Activated CD8-positive, alpha-beta memory T cell treated with anti-CD3 and anti-CD28 coated beads for 36 hours (primary cell): ENCODE measurements around the gene DGCR2. TPM values are rescaled to one million over a fixed set of nuclear protein-coding genes. Genes with fewer than 3 reads are reported as not detected.
"Not testable (repeated sequence)": the region's sequence is repeated elsewhere in the genome, so short reads cannot be mapped to it uniquely, and the experiment has no call there.

Experiments used
- CTCF ChIA-PET: fragments of 350-600 bp; sonication (Branson Sonifier 250); formaldehyde crosslinking; loops from one replicate; lab custom pipeline; 2021; ENCODE audit warnings: antibody characterized with exemption; lab: Charles Lee
- POLR2A ChIA-PET: fragments of 350-600 bp; sonication (Branson Sonifier 250); formaldehyde crosslinking; loops from one replicate; lab custom pipeline; 2021; ENCODE audit warnings: antibody characterized with exemption; lab: Charles Lee
- total RNA-seq, 2 experiments: library from RNA; stranded (reverse); gene quantifications; one replicate each; pipeline ENCODE4 v1.2.3, GENCODE V29; 2021

Gene DGCR2
- 10 to 100 TPM; 23.7 to 25.0 TPM for total RNA-seq

DNA sequence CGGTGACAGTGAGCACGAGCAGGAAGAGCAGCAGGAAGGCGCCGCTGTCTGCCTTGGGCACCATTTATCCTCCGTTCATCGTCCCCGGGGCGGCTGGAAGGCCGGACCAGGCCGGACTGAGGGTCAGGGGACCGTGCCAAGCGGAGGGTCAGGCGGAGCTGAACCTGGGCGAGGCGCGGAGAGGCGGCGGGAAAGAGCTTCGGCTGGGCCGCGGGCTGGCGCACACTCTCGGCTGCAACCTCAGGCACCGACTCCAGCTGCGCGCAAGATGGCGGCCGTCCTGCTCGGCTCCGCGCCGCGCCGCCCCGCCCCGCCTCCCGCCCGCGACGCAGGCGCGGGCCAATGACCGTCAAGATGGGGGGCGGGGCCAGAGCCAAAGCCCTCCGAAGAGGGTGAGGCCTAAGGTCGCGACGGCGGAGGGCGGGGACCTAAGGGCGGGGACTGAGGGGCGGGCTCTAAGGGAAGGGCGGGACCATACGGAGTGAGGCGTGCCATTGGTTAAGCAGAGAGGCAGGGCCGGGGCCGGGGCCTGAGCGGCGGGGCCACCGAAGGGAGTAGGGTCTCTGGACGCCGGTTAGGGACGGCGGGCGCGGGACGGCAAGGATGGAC is at the start of gene DGCR2:
DGCR2 (minus strand) TSS at position 270 of the 609 bp plus-strand sequence; CDS start at position 64, 206 bp downstream.
- CTCF ChIA-PET = interaction anchor here (1.6 kb wide), 1 partner anchor 166 kb away, joined by 3 read pairs; no protein-coding TSS in a partner anchor
- POLR2A ChIA-PET = interaction anchor here (0.6 to 1.8 kb wide), 5 partner anchors 10 to 51 kb away, joined by 3 to 6 read pairs (median 5); partner anchors contain the start of gene ESS2

- POLR2A ChIA-PET = no interaction called here
- CTCF ChIA-PET = no interaction called here
Measured at GRCh38 chr22:19169947-19170318, 47.7 kb upstream of the DGCR2 start.

DNA sequence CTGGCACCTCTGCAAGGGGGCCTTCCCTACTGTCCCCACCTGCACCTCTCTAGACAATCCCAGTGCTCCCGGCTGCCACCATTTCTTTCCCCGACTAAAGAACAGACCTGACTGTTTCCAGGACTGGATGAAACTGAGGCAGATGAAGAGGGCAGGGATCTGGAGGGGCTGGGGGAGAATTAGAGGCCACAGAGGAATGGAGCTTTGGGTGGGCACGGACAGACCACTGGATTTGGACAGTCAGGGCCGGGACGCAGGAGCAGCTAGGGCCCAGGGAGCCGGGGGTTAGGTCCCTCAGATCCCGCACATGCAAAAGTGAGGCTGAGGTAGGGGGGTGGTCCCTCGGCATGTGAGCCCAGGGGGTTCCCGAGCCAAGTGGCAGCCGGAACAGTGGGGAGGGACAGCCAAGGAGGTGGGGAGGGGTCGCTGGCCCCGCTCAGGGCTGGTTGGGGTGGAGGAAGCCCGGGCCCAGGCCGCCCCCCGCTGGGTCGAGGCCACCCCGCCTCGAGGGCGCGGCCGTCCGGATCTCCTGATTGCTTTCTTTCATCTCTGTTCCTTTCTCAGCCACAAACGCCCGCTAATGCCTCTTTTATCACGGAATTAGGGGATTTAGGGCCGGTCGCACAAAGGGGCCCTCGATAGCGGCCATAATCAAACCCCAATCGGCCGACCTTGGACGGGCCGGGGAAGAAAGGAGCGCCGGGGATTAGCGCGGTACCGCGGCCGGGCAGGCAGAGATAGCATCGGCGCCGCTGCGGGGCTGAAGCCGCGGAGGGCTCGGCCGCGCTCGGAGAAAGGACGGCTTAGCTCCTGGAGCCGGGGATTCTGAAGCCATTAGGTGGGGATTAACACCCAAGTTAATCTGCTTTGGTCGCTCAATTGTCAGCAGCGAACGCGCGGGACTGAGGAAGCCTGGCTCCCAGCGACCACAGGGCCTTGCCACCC is 47.1 kb upstream of the DGCR2 start:
- ChIA-PET POLR2A (no interaction called here), CTCF (interaction anchor here (0.6 to 1.2 kb wide), 2 partner anchors 25 to 221 kb away, joined by 3 to 4 read pairs; partner anchors contain the start of gene ESS2)

- CTCF ChIA-PET = interaction anchor here (0.6 to 1.2 kb wide), 2 partner anchors 24 to 93 kb away, joined by 4 read pairs; partner anchors contain the start of gene ESS2
- POLR2A ChIA-PET = no interaction called here
Measured at GRCh38 chr22:19168088-19168890, 46.1 kb upstream of the DGCR2 start.

- ChIA-PET CTCF (interaction anchor here (0.6 kb wide), 1 partner anchor 94 kb away, joined by 4 read pairs; no protein-coding TSS in a partner anchor), POLR2A (no interaction called here)
Measured at GRCh38 chr22:19167106-19167869, 45.1 kb upstream of the DGCR2 start.

GRCh38 chr22:19166421-19166820 is 44.2 kb upstream of the DGCR2 start:
- POLR2A ChIA-PET = no interaction called here
- CTCF ChIA-PET = no interaction called here

- CTCF ChIA-PET = no interaction called here
Measured at GRCh38 chr22:19164425-19164824, 42.2 kb upstream of the DGCR2 start.

DNA sequence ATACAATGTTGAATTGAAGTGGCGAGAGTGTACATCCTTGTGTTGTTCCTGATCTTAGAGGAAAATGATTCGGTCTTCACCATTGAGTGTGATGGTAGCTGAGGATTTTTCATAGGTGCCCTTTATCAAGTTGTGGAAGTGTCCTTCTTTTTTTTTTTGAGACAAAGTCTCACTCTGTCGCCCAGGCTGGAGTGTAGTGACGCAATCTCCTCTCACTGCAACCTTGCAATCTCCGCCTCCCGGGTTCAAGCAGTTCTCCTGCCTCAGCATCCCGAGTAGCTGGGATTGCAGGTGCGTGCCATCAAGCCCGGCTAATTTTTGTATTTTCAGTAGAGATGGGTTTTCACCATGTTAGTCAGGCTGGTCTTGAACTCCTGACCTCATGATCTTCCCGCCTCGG is 36.4 kb upstream of the DGCR2 start:
- POLR2A ChIA-PET = not testable (repeated sequence)

More at GRCh38 chr22:19164425-19164824, 42.2 kb upstream of the DGCR2 start:
- POLR2A ChIA-PET = no interaction called here

GRCh38 chr22:19156109-19156508 is 33.9 kb upstream of the DGCR2 start:
- ChIA-PET CTCF (interaction anchor here (1.5 kb wide), 1 partner anchor 11 kb away, joined by 4 read pairs; the partner anchor contains the start of gene ESS2), POLR2A (interaction anchor here (0.6 kb wide), 1 partner anchor 10 kb away, joined by 4 read pairs; no protein-coding TSS in a partner anchor)

More for the DNA sequence above, 36.4 kb upstream of the DGCR2 start:
- CTCF ChIA-PET = interaction anchor here (1.3 kb wide), 1 partner anchor 11 kb away, joined by 3 read pairs; no protein-coding TSS in a partner anchor

DNA sequence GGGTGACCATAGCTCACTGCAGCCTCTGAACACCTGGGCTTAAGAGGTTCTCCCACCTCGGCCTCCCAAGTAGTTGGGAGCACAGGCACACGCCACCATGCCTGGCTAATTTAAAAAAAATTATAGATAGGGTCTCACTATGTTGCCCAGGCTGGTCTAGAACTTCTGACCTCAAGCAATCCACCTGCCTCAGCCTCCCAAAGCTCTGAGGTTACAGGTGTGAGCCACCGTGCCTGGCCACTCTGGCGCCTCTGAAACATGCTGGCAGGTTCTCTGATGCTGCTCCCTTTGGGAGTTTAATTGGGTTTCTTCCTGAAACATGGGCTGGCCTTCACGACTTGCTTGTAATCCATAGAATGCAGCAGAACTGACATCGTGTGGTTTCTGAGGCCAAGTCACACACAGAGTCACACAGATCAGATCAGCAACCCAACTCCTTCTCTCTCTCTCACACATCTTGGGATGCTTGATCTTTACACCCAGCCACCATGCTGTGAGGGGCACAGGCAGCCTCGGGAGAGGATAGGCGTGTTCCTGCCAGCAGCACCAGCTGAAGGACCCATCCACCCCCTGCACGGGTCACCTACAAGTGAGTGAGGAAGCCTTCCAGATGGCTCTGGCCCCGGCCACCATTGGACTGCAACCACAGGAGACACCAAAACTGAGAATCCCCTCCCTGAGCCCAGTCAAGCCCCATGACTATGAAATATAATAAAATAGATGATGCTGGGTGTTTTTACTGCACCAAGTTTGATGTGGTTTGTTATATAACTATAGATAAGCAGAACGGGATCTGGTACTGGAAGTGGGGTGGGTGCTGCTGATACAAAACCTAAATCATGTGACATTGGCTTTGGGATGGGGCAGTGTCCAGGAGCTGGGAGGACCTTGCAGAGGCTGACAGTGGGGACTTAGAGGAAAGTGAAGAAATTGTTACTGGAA is 31.0 kb upstream of the DGCR2 start:
- POLR2A ChIA-PET = interaction anchor here (0.6 to 0.8 kb wide), 2 partner anchors 9 to 566 kb away, joined by 4 to 5 read pairs; no protein-coding TSS in a partner anchor
- CTCF ChIA-PET = interaction anchor here (0.7 kb wide), 1 partner anchor 10 kb away, joined by 5 read pairs; no protein-coding TSS in a partner anchor

DNA sequence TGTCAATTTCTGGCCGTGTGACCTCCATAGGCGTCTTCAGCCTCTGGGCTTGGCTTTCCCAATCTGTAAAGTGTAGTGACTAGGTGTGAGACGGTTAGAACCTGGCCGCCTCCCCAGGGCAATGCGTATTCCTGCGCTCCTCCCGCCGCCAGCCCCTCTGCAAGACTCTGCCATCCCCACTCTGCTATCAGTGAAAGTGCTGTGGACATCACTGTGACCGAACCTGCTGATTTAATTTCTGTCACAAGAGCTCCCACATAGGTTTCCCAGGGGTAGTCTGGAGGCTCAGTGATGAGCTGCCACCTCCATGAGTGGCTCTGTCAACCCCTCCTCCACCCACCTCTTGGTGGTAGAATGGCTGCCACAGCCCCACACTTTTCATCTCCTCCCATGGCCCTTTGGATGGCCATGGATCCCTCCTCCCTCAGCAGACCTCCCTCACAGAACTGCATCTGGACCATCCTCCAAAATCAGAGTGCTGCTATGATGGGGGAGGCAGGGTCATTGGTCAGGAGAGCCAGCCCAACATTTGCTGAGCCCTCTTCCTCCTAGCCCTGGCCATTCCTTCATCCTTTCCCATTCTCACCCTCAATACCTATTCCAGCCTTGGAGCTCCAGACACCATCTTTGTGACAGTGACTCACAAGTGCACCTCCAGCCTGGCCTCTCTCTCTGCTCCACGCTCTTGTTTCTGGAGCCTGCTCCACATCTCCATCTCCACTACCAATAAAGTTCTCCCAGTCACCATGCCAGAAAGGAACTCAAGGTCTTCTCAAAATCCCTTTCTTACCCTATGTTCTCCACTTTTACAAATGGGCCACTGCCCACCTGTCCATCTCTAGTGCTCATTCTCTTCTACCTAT is 29.3 kb upstream of the DGCR2 start:
- CTCF ChIA-PET = interaction anchor here (0.7 kb wide), 2 partner anchors 116 to 421 kb away, joined by 4 to 6 read pairs; no protein-coding TSS in a partner anchor
- POLR2A ChIA-PET = no interaction called here

DNA sequence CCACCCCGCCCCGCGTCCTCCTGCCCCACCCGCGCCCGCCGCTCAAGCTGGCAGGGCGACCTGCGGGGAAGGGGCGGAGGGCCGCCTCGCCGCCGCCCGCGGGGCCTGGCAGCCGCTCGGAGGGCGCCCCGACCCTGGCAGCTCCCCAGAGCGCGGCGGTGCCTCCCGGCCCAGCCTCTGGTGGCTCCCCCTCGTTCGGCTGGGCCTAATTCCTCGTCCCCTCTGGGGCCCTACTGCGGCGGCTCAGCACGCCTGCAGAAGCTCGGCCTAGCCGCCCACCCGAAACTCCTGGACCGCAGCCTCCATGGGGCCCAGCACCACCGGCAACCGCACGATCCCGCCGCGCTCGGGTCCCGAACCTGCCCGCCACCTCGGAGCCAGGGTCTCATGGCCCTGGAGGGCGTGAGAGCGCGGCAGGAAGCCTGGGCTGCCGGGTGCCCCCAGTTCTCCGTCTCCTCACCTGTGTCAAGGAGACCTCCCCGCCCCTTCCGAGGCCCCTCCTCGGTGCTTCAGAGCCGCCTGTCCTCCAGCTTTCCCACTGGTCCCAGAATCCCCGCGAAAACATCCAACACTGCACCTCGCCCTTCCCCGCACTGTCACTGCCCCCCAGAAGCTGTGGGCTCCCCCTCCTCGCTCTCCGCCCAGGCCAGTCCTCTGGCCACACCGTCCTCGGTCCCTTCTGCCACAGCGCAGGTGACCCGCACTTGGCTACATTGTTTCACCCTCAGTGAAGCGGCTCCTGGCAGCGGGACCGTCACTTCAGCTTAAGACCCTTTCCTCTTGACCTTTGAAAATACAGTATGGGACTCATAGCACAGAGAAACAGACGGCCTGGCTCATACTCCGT is 28.5 kb upstream of the DGCR2 start:
- CTCF ChIA-PET = no interaction called here
- POLR2A ChIA-PET = no interaction called here

DNA sequence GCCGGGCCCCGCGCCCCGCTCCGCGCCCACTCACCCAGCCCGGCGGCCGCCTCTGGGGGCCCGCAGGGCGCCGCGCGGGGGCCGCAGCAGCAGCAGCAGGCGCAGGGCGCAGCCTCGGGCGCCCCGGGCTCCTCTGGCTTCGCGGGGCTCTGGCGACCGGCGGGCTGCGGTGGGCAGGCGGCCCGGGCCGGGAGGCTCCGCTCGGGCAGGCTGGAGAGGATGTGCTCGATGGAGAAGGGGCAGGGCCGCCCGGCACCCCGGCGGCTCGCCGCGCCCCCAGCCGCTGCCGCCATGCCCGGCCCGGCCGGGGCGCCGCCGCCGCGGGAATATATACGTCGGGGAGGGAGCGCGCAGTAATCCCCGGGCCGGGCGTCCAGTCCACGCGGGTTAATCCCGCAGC is 27.8 kb upstream of the DGCR2 start, which contains the start of gene GSC2:
GSC2 (minus strand) TSS at position 302 of the 400 bp plus-strand sequence; CDS start at position 293, 9 bp downstream.
- CTCF ChIA-PET = no interaction called here

GRCh38 chr22:19149047-19149883 is 27.1 kb upstream of the DGCR2 start:
- POLR2A ChIA-PET = no interaction called here
- CTCF ChIA-PET = no interaction called here

More for the DNA sequence above, 27.8 kb upstream of the DGCR2 start, which contains the start of gene GSC2:
- POLR2A ChIA-PET = no interaction called here
